Measurements from ENCODE around the gene DIAPH2. TPM values are rescaled to one million over a fixed set of nuclear protein-coding genes. Genes with fewer than 3 reads are reported as not detected.

Gene DIAPH2
- total and polyA plus RNA-seq, 8 donors: 1.9 to 10.0 (median 5.9) TPM

GRCh38 chrX:97016106-97016505, 331.5 kb downstream of the DIAPH2 start:
- 42 to 48% methylated on average over 2 of the region's 2 CpGs for WGBS, 2 donors
- TF ChIP-seq CTCF (IDR thresholded peaks at IDR 0.05): no peak
- intact Hi-C loops (cut with DNase I): no loop called here
- H3K27me3 ChIP-seq: no peaks in the 10 kb centered on the region
- DNase-seq (no peak), ATAC-seq (no peak), FAIRE-seq (no peak)
- no peaks in the 10 kb centered on the region for H3K36me3 ChIP-seq
- H3K4me1 ChIP-seq: no peaks in the 10 kb centered on the region
- no peaks in the 10 kb centered on the region for H3K9me3 ChIP-seq
- no peak overlapping the region for H3K4me3 ChIP-seq
- no peak overlapping the region for H3K27ac ChIP-seq

GRCh38 chrX:97021680-97022079, 337.0 kb downstream of the DIAPH2 start:
- TF ChIP-seq CTCF (IDR thresholded peaks at IDR 0.05): no peak
- Histone ChIP-seq H3K9me3 (no peaks in the 10 kb centered on the region), H3K27me3 (no peaks in the 10 kb centered on the region), H3K27ac (no peak overlapping the region), H3K4me3 (no peak overlapping the region), H3K36me3 (no peaks in the 10 kb centered on the region), H3K4me1 (no peaks in the 10 kb centered on the region)
- DNase-seq (no peak), FAIRE-seq (peak; percentile 57), ATAC-seq (no peak)
- WGBS, 2 donors: 75 to 90% methylated on average over 3 of the region's 3 CpGs
- intact Hi-C loops (cut with DNase I): no loop called here

- H3K4me3 ChIP-seq: no peak overlapping the region
- H3K36me3 ChIP-seq: no peaks in the 10 kb centered on the region
- H3K27me3 ChIP-seq: no peaks in the 10 kb centered on the region
- H3K27ac ChIP-seq: no peak overlapping the region
- no peak for TF ChIP-seq CTCF (IDR thresholded peaks at IDR 0.05)
- DNase-seq (no peak), ATAC-seq (no peak), FAIRE-seq (no peak)
- intact Hi-C loops (cut with DNase I): no loop called here
- no peaks in the 10 kb centered on the region for H3K9me3 ChIP-seq
- 39 to 63% methylated on average over 2 of the region's 2 CpGs for WGBS, 2 donors
- H3K4me1 ChIP-seq: no peaks in the 10 kb centered on the region
Observed at GRCh38 chrX:97026406-97026805, 341.8 kb downstream of the DIAPH2 start.

GRCh38 chrX:97027384-97027922, 342.8 kb downstream of the DIAPH2 start:
- ATAC-seq (no peak), FAIRE-seq (no peak), DNase-seq (no peak)
- Histone ChIP-seq H3K4me3 (no peak overlapping the region), H3K27ac (no peak overlapping the region), H3K27me3 (no peaks in the 10 kb centered on the region), H3K4me1 (no peaks in the 10 kb centered on the region), H3K36me3 (no peaks in the 10 kb centered on the region), H3K9me3 (no peaks in the 10 kb centered on the region)
- TF ChIP-seq CTCF (IDR thresholded peaks at IDR 0.05): no peak
- intact Hi-C loops (cut with DNase I): no loop called here
- WGBS, 2 donors: 48 to 80% methylated on average over 6 of the region's 6 CpGs

- no peaks in the 10 kb centered on the region for H3K4me1 ChIP-seq
- no peaks in the 10 kb centered on the region for H3K27me3 ChIP-seq
- intact Hi-C loops (cut with DNase I): no loop called here
- H3K4me3 ChIP-seq: no peak overlapping the region
- no peak for FAIRE-seq
- no peak for DNase-seq
- H3K27ac ChIP-seq: no peak overlapping the region
- H3K36me3 ChIP-seq: no peaks in the 10 kb centered on the region
- 90 to 98% methylated on average over 2 of the region's 2 CpGs for WGBS, 2 donors
- no peak for TF ChIP-seq CTCF (IDR thresholded peaks at IDR 0.05)
- ATAC-seq: no peak
- H3K9me3 ChIP-seq: no peaks in the 10 kb centered on the region
Observed at GRCh38 chrX:97030463-97030862, 345.8 kb downstream of the DIAPH2 start.

Data from pancreas (tissue), 10 donors.